Measurements from ENCODE around the gene IFT57. TPM values are rescaled to one million over a fixed set of nuclear protein-coding genes. Genes with fewer than 3 reads are reported as not detected.
A peak's percentile ranks its signal among the peaks of the same experiment; 100 is the strongest.

IFT57 gene
- total and polyA plus RNA-seq, 10 of the 15 experiments (the other 5 are each of a cell fraction or from before 2014, with no cell fraction given) = 1.8 to 25.0 (median 7.5) TPM

DNA sequence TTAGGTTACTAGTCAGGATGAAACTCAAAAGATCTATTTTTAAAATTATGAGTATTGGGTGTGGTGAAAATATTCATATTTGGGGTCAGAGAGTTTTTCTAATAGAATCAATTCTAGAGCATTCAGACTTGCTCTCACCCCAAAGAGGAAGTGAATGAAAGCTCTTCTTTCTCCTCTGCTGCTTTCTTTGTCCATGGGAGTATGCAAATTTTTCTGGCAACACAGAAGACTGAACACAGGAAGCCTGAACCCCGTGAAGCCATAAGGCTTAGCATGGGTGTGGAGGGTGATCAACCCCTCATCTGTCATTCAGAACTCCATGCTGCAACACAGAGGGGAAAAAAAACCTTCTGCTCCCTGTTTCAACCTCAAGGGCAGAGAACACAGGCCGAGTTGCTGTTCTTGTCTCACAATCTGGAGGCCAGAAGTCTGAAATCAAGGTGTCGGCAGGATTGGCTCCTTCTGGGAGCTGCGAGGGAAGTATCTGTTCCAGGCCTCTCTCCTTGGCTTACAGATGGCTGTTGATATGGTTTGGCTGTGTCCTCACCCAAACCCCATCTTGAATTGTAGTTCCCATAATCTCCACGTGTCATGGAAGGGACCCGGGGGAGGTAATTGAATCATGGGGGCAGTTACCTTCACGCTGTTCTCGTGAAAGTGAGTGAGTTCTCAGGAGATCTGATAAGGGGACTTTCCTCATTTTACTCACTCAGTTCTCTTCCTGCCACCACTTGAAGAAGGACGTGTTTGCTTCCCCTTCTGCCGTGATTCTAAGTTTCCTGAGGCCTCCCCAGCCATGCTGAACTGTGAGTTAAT lies 97.7 kb downstream of the IFT57 start (continued):
- peak; percentile 46; the same call in 1 of the 2 replicates for TF ChIP-seq RB1 (IDR thresholded peaks at IDR 0.05; ENCODE audit: borderline replicate concordance)
- TF ChIP-seq ZBED1 (IDR thresholded peaks at IDR 0.05; ENCODE audit: borderline replicate concordance) = peak; percentile 82
- no peak for TF ChIP-seq HDAC6 (IDR thresholded peaks at IDR 0.05; ENCODE audit: unreplicated experiment)
- TF ChIP-seq MXI1 (IDR thresholded peaks at IDR 0.05; ENCODE audit: low read depth, low read length) = no peak; the same call in none of the 2 replicates
- TF ChIP-seq IRF5 (IDR thresholded peaks at IDR 0.05; ENCODE audit: borderline replicate concordance) = no peak
- peak; percentile 100 for TF ChIP-seq POU2F2 (IDR thresholded peaks at IDR 0.05; ENCODE audit: borderline replicate concordance, low read depth, low read length)
- TF ChIP-seq CHD4 (IDR thresholded peaks at IDR 0.05) = no peak
- TF ChIP-seq, protein P1, sequence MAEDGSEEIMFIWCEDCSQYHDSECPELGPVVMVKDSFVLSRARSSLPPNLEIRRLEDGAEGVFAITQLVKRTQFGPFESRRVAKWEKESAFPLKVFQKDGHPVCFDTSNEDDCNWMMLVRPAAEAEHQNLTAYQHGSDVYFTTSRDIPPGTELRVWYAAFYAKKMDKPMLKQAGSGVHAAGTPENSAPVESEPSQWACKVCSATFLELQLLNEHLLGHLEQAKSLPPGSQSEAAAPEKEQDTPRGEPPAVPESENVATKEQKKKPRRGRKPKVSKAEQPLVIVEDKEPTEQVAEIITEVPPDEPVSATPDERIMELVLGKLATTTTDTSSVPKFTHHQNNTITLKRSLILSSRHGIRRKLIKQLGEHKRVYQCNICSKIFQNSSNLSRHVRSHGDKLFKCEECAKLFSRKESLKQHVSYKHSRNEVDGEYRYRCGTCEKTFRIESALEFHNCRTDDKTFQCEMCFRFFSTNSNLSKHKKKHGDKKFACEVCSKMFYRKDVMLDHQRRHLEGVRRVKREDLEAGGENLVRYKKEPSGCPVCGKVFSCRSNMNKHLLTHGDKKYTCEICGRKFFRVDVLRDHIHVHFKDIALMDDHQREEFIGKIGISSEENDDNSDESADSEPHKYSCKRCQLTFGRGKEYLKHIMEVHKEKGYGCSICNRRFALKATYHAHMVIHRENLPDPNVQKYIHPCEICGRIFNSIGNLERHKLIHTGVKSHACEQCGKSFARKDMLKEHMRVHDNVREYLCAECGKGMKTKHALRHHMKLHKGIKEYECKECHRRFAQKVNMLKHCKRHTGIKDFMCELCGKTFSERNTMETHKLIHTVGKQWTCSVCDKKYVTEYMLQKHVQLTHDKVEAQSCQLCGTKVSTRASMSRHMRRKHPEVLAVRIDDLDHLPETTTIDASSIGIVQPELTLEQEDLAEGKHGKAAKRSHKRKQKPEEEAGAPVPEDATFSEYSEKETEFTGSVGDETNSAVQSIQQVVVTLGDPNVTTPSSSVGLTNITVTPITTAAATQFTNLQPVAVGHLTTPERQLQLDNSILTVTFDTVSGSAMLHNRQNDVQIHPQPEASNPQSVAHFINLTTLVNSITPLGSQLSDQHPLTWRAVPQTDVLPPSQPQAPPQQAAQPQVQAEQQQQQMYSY (CRISPR knock-in tag; IDR thresholded peaks at IDR 0.05) = no peak
- peak; percentile 6 for TF ChIP-seq SP1 (IDR thresholded peaks at IDR 0.05; ENCODE audit: low read depth, low read length)
- no peak for TF ChIP-seq ZSCAN29 (IDR thresholded peaks at IDR 0.05)
- peak; percentile 77 for TF ChIP-seq PML (IDR thresholded peaks at IDR 0.05; ENCODE audit: low read length)
- peak; percentile 40; the same call in 1 of the 2 replicates for TF ChIP-seq POLR2AphosphoS2 (IDR thresholded peaks at IDR 0.05; ENCODE audit: low read depth, low read length)
- TF ChIP-seq RFX5 (IDR thresholded peaks at IDR 0.05; ENCODE audit: low read depth, low read length) = no peak
- TF ChIP-seq ZNF274 (IDR thresholded peaks at IDR 0.05; ENCODE audit: insufficient read depth, insufficient read length) = no peak
- no peak for TF ChIP-seq USF1 (IDR thresholded peaks at IDR 0.05; ENCODE audit: borderline replicate concordance, extremely low read length, insufficient read depth, low read depth, low read length)
- TF ChIP-seq TCF12 (IDR thresholded peaks at IDR 0.05; ENCODE audit: low read depth, low read length) = peak; percentile 64; the same call in 1 of the 2 replicates
- TF ChIP-seq SKIL (IDR thresholded peaks at IDR 0.05; ENCODE audit: low read depth, poor library complexity, severe bottlenecking) = peak; percentile 84
